NCI-H446 (cell line): Measurements from ENCODE around the gene TAS2R30.
"Not testable (repeated sequence)": the region's sequence is repeated elsewhere in the genome, so short reads cannot be mapped to it uniquely, and the experiment has no call there.

Experiments
- DNase-seq, 2 experiments: peaks; one replicate each; lab custom pipeline; 2025; lab: John Stamatoyannopoulos, UW

TAS2R30 gene

GRCh38 chr12:11130382-11130781 lies 4.1 kb downstream of the TAS2R30 start:
- no peak for DNase-seq

GRCh38 chr12:11114130-11114529 lies 20.3 kb downstream of the TAS2R30 start:
- DNase-seq = not testable (repeated sequence)

- not testable (repeated sequence) for DNase-seq
Observed at GRCh38 chr12:11111213-11111612, 23.2 kb downstream of the TAS2R30 start.

- DNase-seq = no peak
Observed at GRCh38 chr12:11108862-11109261, 25.6 kb downstream of the TAS2R30 start.

GRCh38 chr12:11107719-11108118 lies 26.7 kb downstream of the TAS2R30 start:
- DNase-seq = no peak

GRCh38 chr12:11106288-11106687 lies 28.2 kb downstream of the TAS2R30 start:
- no peak for DNase-seq

- DNase-seq = no peak
Observed at GRCh38 chr12:11105546-11105945, 28.9 kb downstream of the TAS2R30 start.

- not testable (repeated sequence) for DNase-seq
Observed at GRCh38 chr12:11094910-11095309, 39.5 kb downstream of the TAS2R30 start.

GRCh38 chr12:11092128-11092527 lies 42.3 kb downstream of the TAS2R30 start, which contains the start of gene TAS2R43:
TAS2R43 (minus strand) TSS chr12:11092313; CDS start chr12:11092229, 84 bp downstream.
- no peak for DNase-seq

GRCh38 chr12:11089246-11089645 lies 45.2 kb downstream of the TAS2R30 start:
- no peak for DNase-seq

- no peak for DNase-seq
Observed at GRCh38 chr12:11085419-11085818, 49.0 kb downstream of the TAS2R30 start.
